Endothelial cell of umbilical vein (primary cell): ENCODE measurements around the gene ST6GALNAC2.
"Not testable (repeated sequence)": the region's sequence is repeated elsewhere in the genome, so short reads cannot be mapped to it uniquely, and the experiment has no call there.

Experiments used
- CTCF ChIP-seq, 2 donors: IDR thresholded peaks; 1 replicate in 1 of 2; 2 replicates in 1 of 2; pipeline ENCODE4 v1.5.1; 2011; ENCODE audit warnings: low read length in 2 of 2, mild to moderate bottlenecking in 2 of 2, moderate library complexity in 2 of 2, control low read depth in 1 of 2, inconsistent platforms in 1 of 2, low read depth in 1 of 2; ENCODE audit not compliant: insufficient read depth in 1 of 2; ENCODE audit errors: extremely low read depth in 1 of 2
- EZH2 ChIP-seq: IDR thresholded peaks from 2 replicates; pipeline ENCODE4 v1.6.1; 2012; ENCODE audit warnings: borderline replicate concordance, low read depth, mild to moderate bottlenecking, moderate library complexity, low read length, inconsistent platforms; ENCODE audit not compliant: severe bottlenecking
- FOS ChIP-seq: IDR thresholded peaks from 2 replicates; pipeline ENCODE4 v1.6.1; 2011; ENCODE audit warnings: mild to moderate bottlenecking, low read length, moderate library complexity, borderline replicate concordance; ENCODE audit not compliant: insufficient read depth
- JUN ChIP-seq: IDR thresholded peaks from 2 replicates; pipeline ENCODE4 v1.6.1; 2011; ENCODE audit warnings: borderline replicate concordance, low read depth; ENCODE audit not compliant: insufficient read length, insufficient read depth
- MAX ChIP-seq: IDR thresholded peaks from 2 replicates; pipeline ENCODE4 v1.6.1; 2011; ENCODE audit not compliant: insufficient read depth, insufficient read length
- MYC ChIP-seq: IDR thresholded peaks from one replicate; pipeline ENCODE4 v1.6.1; 2011; ENCODE audit warnings: mild to moderate bottlenecking, low read depth, low read length
- POLR2A ChIP-seq: IDR thresholded peaks from 2 replicates; pipeline ENCODE4 v1.6.1; 2012; ENCODE audit warnings: low read depth, mild to moderate bottlenecking, control low read depth, low read length
- POLR2AphosphoS5 ChIP-seq: IDR thresholded peaks from 2 replicates; pipeline ENCODE4 v1.6.1; 2012; ENCODE audit warnings: low read depth, mild to moderate bottlenecking, control low read depth, low read length, moderate library complexity; ENCODE audit not compliant: insufficient read depth

- TF ChIP-seq CTCF (IDR thresholded peaks at IDR 0.05; ENCODE audit: extremely low read depth in 1 of 2, insufficient read depth in 1 of 2, low read depth in 1 of 2, low read length in 2 of 2); MAX; POLR2A; EZH2; POLR2AphosphoS5; JUN; MYC; FOS: not testable (repeated sequence)
Observed at GRCh38 chr17:76614064-76614759, 28.6 kb upstream of the ST6GALNAC2 start.
